ENCODE data around the gene BRI3BP. TPM values are rescaled to one million over a fixed set of nuclear protein-coding genes. Genes with fewer than 3 reads are reported as not detected.

The BRI3BP gene
- total RNA-seq, 1 donor from 2014 or later = 14.5 TPM

DNA sequence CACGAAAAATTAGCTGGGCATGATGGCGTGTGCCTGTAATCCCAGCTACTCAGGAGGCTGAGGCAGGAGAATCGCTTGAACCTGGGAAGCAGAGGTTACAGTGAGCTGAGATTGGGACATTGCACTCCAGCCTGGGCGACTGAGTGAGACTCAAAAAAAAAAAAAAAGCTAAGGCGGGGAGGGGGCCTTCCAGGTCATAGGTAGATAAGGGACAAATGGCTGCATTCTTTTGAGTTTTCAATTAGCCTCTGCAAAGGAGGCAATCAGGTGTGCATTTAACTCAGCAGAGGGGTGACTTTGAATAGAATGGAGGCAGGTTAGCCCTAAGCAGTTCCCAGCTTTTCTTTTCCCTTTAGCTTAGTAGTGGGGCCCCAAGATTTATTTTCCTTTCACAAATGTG lies 71.0 kb downstream of the BRI3BP start:
- ChIA-PET CTCF (interaction anchor here (0.7 to 1.7 kb wide), 2 partner anchors 15 to 18 kb away, joined by 3 to 4 read pairs; no protein-coding TSS in a partner anchor), POLR2A (interaction anchor here (0.7 to 3.8 kb wide), 2 partner anchors 15 to 30 kb away, joined by 4 to 20 read pairs; no protein-coding TSS in a partner anchor)
- Mint-ChIP-seq H3K9me3 (peaks cover 2% of the 10 kb centered on the region), H3K36me3 (ENCODE audit: low read depth) (no peaks in the 10 kb centered on the region), H3K27ac (no peak overlapping the region), H3K4me3 (peak overlapping the region; percentile 81), H3K27me3 (no peaks in the 10 kb centered on the region), H3K4me1 (peaks cover 14% of the 10 kb centered on the region)
- DNase-seq (no peak), ATAC-seq (ENCODE audit: low read depth) (no peak)
- TF ChIP-seq, protein P1, sequence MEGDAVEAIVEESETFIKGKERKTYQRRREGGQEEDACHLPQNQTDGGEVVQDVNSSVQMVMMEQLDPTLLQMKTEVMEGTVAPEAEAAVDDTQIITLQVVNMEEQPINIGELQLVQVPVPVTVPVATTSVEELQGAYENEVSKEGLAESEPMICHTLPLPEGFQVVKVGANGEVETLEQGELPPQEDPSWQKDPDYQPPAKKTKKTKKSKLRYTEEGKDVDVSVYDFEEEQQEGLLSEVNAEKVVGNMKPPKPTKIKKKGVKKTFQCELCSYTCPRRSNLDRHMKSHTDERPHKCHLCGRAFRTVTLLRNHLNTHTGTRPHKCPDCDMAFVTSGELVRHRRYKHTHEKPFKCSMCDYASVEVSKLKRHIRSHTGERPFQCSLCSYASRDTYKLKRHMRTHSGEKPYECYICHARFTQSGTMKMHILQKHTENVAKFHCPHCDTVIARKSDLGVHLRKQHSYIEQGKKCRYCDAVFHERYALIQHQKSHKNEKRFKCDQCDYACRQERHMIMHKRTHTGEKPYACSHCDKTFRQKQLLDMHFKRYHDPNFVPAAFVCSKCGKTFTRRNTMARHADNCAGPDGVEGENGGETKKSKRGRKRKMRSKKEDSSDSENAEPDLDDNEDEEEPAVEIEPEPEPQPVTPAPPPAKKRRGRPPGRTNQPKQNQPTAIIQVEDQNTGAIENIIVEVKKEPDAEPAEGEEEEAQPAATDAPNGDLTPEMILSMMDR (IDR thresholded peaks at IDR 0.05) = no peak
- intact Hi-C loops (cut with micrococcal nuclease) = no loop called here

DNA sequence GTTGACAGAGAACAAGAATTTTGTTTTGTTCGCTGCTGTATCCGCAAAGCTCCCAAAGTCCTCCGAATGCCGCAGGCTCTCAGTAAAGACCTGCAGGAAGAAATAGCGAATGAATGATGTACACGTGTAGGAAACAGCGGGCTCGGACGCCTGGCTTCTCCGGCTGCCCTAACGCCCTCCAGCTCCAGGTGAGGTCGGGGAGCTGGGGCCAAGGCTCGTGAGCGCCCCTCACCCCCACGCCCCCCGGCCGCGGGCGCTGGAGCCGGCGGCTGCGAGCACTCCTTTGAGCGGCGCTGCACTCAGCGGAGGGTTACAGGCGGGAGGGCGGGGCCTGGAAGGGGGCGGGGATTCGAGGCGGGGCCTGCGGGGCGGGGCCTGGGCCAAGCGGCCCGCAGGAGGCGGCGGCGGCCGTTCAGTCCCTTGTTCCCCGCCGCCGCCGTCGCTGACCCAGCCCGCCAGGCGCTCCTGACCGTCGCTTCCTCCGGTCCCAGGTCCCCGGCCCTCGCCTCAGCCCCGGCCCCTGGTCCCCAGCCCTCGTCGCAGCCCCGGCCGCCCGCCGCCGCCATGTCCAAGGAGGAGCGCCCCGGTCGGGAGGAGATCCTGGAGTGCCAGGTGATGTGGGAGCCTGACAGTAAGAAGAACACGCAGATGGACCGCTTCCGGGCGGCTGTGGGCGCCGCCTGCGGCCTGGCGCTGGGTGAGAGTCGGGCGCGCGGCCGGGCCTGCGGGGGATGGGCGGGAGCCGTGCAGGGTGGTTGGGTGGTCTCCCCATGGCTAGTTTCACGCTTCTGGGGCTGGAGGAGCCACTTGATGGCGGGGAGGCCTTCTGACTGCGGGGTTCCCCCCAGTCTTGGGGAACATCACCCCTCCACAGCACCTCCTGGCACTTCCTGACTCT lies 71.8 kb downstream of the BRI3BP start, which contains the start of gene AACS:
TSS of gene AACS (plus strand) at position 415 of the 898 bp plus-strand sequence. CDS start at position 565, 150 bp downstream.
- H3K4me3 Mint-ChIP-seq = peak within 1 kb of the TSS; percentile 81
- POLR2A ChIA-PET = interaction anchor here (3.8 kb wide), 1 partner anchor 16 kb away, joined by 20 read pairs; no protein-coding TSS in a partner anchor
- CTCF ChIA-PET = interaction anchor here (1.7 kb wide), 1 partner anchor 16 kb away, joined by 4 read pairs; no protein-coding TSS in a partner anchor
- H3K4me1 Mint-ChIP-seq = peaks cover 14% of the 10 kb centered on the region
- intact Hi-C loops (cut with micrococcal nuclease) = loop anchor here (1.0 kb wide), 3 partner anchors 16 to 76 kb away; partner anchors contain the start of genes BRI3BP and DHX37
- peak within 1 kb of the TSS; percentile 2 for H3K27ac Mint-ChIP-seq
- TF ChIP-seq, protein P1 (IDR thresholded peaks at IDR 0.05) = no peak
- H3K9me3 Mint-ChIP-seq = peaks cover 1% of the 10 kb centered on the region
- DNase-seq = peak; percentile 69
- H3K36me3 Mint-ChIP-seq (ENCODE audit: low read depth) = no peaks in the 10 kb centered on the region
- peak; percentile 99 for ATAC-seq (ENCODE audit: low read depth)
- no peaks in the 10 kb centered on the region for H3K27me3 Mint-ChIP-seq

DNA sequence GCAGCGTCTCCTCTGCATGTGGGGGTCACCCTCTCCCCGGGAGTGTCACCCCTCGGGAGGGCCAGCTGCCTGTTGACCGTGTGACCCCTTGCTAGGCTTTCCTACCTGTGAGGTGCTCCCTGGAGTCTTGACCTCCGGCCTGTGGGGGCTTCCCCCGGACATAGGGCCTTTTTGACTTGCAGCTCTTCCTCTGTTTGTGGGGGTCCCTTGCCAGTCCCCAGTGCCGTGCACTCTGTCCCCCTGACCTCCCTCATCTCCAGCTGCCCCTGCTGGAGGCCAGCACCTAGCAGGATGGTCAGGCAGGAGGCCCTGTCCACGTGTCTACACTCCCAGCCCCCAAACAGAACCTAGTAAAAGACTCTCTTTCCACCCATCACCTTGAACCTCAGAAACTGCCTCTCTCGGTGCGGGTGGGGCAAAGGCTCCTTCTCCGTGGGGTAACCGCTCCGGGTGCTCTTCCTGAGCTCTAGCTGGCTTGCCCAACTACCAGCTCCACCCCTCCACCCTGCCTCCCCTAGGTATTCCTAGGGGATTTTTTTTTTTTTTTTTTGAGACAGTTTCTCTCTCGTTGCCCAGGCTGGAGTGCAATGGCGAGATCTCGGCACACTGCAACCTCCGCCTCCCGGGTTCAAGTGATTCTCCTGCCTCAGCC lies 72.6 kb downstream of the BRI3BP start:
- Mint-ChIP-seq H3K27me3 (no peaks in the 10 kb centered on the region), H3K27ac (no peak overlapping the region), H3K9me3 (no peaks in the 10 kb centered on the region), H3K36me3 (ENCODE audit: low read depth) (no peaks in the 10 kb centered on the region), H3K4me1 (peaks cover 14% of the 10 kb centered on the region), H3K4me3 (peak overlapping the region; percentile 81)
- DNase-seq = no peak
- POLR2A ChIA-PET = interaction anchor here (3.8 kb wide), 1 partner anchor 17 kb away, joined by 20 read pairs; no protein-coding TSS in a partner anchor
- intact Hi-C loops (cut with micrococcal nuclease) = loop anchor here (1.0 kb wide), 3 partner anchors 17 to 77 kb away; partner anchors contain the start of genes BRI3BP and DHX37
- no peak for ATAC-seq (ENCODE audit: low read depth)
- TF ChIP-seq, protein P1 (IDR thresholded peaks at IDR 0.05) = no peak
- CTCF ChIA-PET = no interaction called here

- H3K36me3 Mint-ChIP-seq (ENCODE audit: low read depth) = no peaks in the 10 kb centered on the region
- DNase-seq (no peak), ATAC-seq (ENCODE audit: low read depth) (no peak)
- CTCF ChIA-PET = no interaction called here
- no peak overlapping the region for H3K4me3 Mint-ChIP-seq
- H3K27me3 Mint-ChIP-seq = no peaks in the 10 kb centered on the region
- intact Hi-C loops (cut with micrococcal nuclease) = no loop called here
- POLR2A ChIA-PET = interaction anchor here (0.6 kb wide), 1 partner anchor 48 kb away, joined by 3 read pairs; no protein-coding TSS in a partner anchor
- H3K9me3 Mint-ChIP-seq = no peaks in the 10 kb centered on the region
- H3K27ac Mint-ChIP-seq = no peak overlapping the region
- peaks cover 14% of the 10 kb centered on the region for H3K4me1 Mint-ChIP-seq
- TF ChIP-seq, protein P1 (IDR thresholded peaks at IDR 0.05) = no peak
Measured at GRCh38 chr12:125068391-125068790, 74.9 kb downstream of the BRI3BP start.

Measured in activated B cell treated with CpG ODN at 0.5 μM for 24 hours (primary cell).